HG03280 (cell line): ENCODE data around the gene AGRN.
A peak's percentile ranks its signal among the peaks of the same experiment; 100 is the strongest.
"Not testable (repeated sequence)": the region's sequence is repeated elsewhere in the genome, so short reads cannot be mapped to it uniquely, and the experiment has no call there.

Source experiments
- ATAC-seq: cut with Tn5 transposase; IDR thresholded peaks from one replicate; pipeline ENCODE4 v1.9.1; 2021; ENCODE audit warnings: mild to moderate bottlenecking, moderate library complexity; ENCODE audit not compliant: unreplicated experiment

Gene AGRN

GRCh38 chr1:1020000-1020404, at the start of gene AGRN:
Gene AGRN (plus strand): TSS chr1:1020120. CDS start chr1:1020173, 53 bp downstream.
- peak; percentile 32 for ATAC-seq

GRCh38 chr1:970242-970972, 49.5 kb upstream of the AGRN start:
- ATAC-seq, result no peak

GRCh38 chr1:970973-971730, 48.8 kb upstream of the AGRN start:
- no peak for ATAC-seq

- no peak for ATAC-seq
These were observed 48.0 kb upstream of the AGRN start for GRCh38 chr1:971751-972506.

- ATAC-seq, result no peak
These were observed 47.0 kb upstream of the AGRN start for GRCh38 chr1:972726-973458.

- no peak for ATAC-seq
These were observed 46.2 kb upstream of the AGRN start for GRCh38 chr1:973459-974292.

GRCh38 chr1:974293-974640, 45.7 kb upstream of the AGRN start:
- no peak for ATAC-seq

- ATAC-seq, result no peak
These were observed 45.1 kb upstream of the AGRN start for GRCh38 chr1:974687-975328.

- no peak for ATAC-seq
These were observed 44.6 kb upstream of the AGRN start for GRCh38 chr1:975365-975764.

GRCh38 chr1:975896-976683, 43.8 kb upstream of the AGRN start:
- ATAC-seq, result no peak

GRCh38 chr1:976791-977190, 43.1 kb upstream of the AGRN start:
- ATAC-seq, result not testable (repeated sequence)

GRCh38 chr1:978069-978834, 41.7 kb upstream of the AGRN start:
- no peak for ATAC-seq

- ATAC-seq, result no peak
These were observed 40.8 kb upstream of the AGRN start for GRCh38 chr1:978835-979743.

- ATAC-seq, result no peak
These were observed 40.2 kb upstream of the AGRN start for GRCh38 chr1:979744-980072.

- no peak for ATAC-seq
These were observed 39.8 kb upstream of the AGRN start for GRCh38 chr1:980137-980571.

- ATAC-seq, result no peak
These were observed 39.1 kb upstream of the AGRN start for GRCh38 chr1:980602-981395.
